Endothelial cell of umbilical vein (primary cell): ENCODE results near the gene SMIM8. TPM values are rescaled to one million over a fixed set of nuclear protein-coding genes. Genes with fewer than 3 reads are reported as not detected.

Experiments
- BruUV-seq: library from RNA; stranded (reverse); fragments of 400-500 nt; replicated peaks from 2 replicates; lab custom pipeline; 2021; lab: Mats Ljungman, UMichigan
- CTCF ChIA-PET: fragments of 300-600, 350-600 bp; sonication (Branson Sonifier 250); formaldehyde crosslinking; loops from one replicate; lab custom pipeline; 2021; ENCODE audit warnings: antibody characterized with exemption, inconsistent platforms; lab: Charles Lee
- POLR2A ChIA-PET: fragments of 300-600, 350-600 bp; sonication (Branson Sonifier 250); formaldehyde crosslinking; loops from one replicate; lab custom pipeline; 2021; ENCODE audit warnings: antibody characterized with exemption, inconsistent platforms; lab: Charles Lee
- DNase-seq: peaks from one replicate; pipeline ENCODE4 v3.0.0-alpha.2; 2011; ENCODE audit warnings: low read depth, low spot score
- FAIRE-seq: peaks from 2 replicates; lab custom pipeline; 2011; peaks lifted over from hg19 to GRCh38; lab: Jason Lieb, UNC
- H2AFZ ChIP-seq: 2 replicates; pipeline ENCODE4 v1.6.0; 2012; ENCODE audit warnings: low read depth, low read length, control low read depth, inconsistent platforms
- H3K27ac ChIP-seq: 2 replicates; pipeline ENCODE4 v1.5.1; 2011; ENCODE audit warnings: low read depth, mild to moderate bottlenecking, control low read depth, low read length, moderate library complexity; ENCODE audit not compliant: insufficient read depth
- H3K27me3 ChIP-seq, 2 experiments: 2 replicates each; pipeline versions ENCODE4 v1.6.0 to v1.6.1; 2011; ENCODE audit warnings: low read length in 2 of 2, mixed read lengths in 1 of 2; ENCODE audit not compliant: control insufficient read depth in 2 of 2, insufficient read depth in 2 of 2
- H3K36me3 ChIP-seq, 2 experiments: 2 replicates in 1 of 2; 3 replicates in 1 of 2; pipeline ENCODE4 v1.5.1; 2011; ENCODE audit warnings: low read length in 2 of 2, mild to moderate bottlenecking in 1 of 2, moderate library complexity in 1 of 2; ENCODE audit not compliant: control insufficient read depth in 2 of 2, insufficient read depth in 2 of 2; ENCODE audit errors: extremely low read depth in 1 of 2
- H3K4me1 ChIP-seq: 3 replicates; pipeline ENCODE4 v1.5.1; 2011; ENCODE audit warnings: mild to moderate bottlenecking, low read length; ENCODE audit not compliant: control insufficient read depth, insufficient read depth; ENCODE audit errors: extremely low read depth
- H3K4me2 ChIP-seq: 2 replicates; pipeline ENCODE4 v1.6.1; 2011; ENCODE audit warnings: low read length, control low read depth, mixed read lengths; ENCODE audit not compliant: insufficient read depth
- H3K4me3 ChIP-seq, 3 experiments: fragments of 200-600 bp in 1 of 3; sonication (generic), shearing (Covaris generic) in 1 of 3; replicated peaks in 1 of 3; 2 replicates each; pipeline ENCODE4 v1.5.1; 2011 to 2016; ENCODE audit warnings: control low read depth in 3 of 3, low read length in 3 of 3, mild to moderate bottlenecking in 2 of 3, inconsistent platforms in 1 of 3, low read depth in 1 of 3, moderate library complexity in 1 of 3; ENCODE audit not compliant: insufficient read depth in 1 of 3
- H3K79me2 ChIP-seq: 2 replicates; pipeline ENCODE4 v1.6.0; 2012; ENCODE audit warnings: low read length, inconsistent platforms; ENCODE audit not compliant: control insufficient read depth, insufficient read depth
- H3K9ac ChIP-seq: replicated peaks from 2 replicates; pipeline ENCODE3; 2011; ENCODE audit warnings: low read length, control low read depth; ENCODE audit not compliant: insufficient read depth; ENCODE audit errors: extremely low read depth
- H3K9me1 ChIP-seq: replicated peaks from 3 replicates; pipeline ENCODE4 v1.6.0; 2011; ENCODE audit warnings: mild to moderate bottlenecking, low read length; ENCODE audit not compliant: control insufficient read depth, insufficient read depth; ENCODE audit errors: extremely low read depth
- H3K9me3 ChIP-seq: replicated peaks from 2 replicates; pipeline ENCODE4 v1.5.1; 2012; ENCODE audit warnings: low read length, inconsistent platforms; ENCODE audit not compliant: control insufficient read depth, insufficient read depth
- H4K20me1 ChIP-seq: replicated peaks from 2 replicates; pipeline ENCODE3; 2011; ENCODE audit warnings: mild to moderate bottlenecking, low read length; ENCODE audit not compliant: control insufficient read depth, insufficient read depth; ENCODE audit errors: extremely low read depth
- EZH2 ChIP-seq: IDR thresholded peaks from 2 replicates; pipeline ENCODE4 v1.6.1; 2012; ENCODE audit warnings: borderline replicate concordance, low read depth, mild to moderate bottlenecking, moderate library complexity, low read length, inconsistent platforms; ENCODE audit not compliant: severe bottlenecking
- FOS ChIP-seq: IDR thresholded peaks from 2 replicates; pipeline ENCODE4 v1.6.1; 2011; ENCODE audit warnings: mild to moderate bottlenecking, low read length, moderate library complexity, borderline replicate concordance; ENCODE audit not compliant: insufficient read depth
- GATA2 ChIP-seq: IDR thresholded peaks from 2 replicates; pipeline ENCODE4 v1.7.0; 2011; ENCODE audit warnings: low read depth, mild to moderate bottlenecking, moderate library complexity, mixed read lengths, low read length; ENCODE audit not compliant: insufficient read length, insufficient read depth
- JUN ChIP-seq: IDR thresholded peaks from 2 replicates; pipeline ENCODE4 v1.6.1; 2011; ENCODE audit warnings: borderline replicate concordance, low read depth; ENCODE audit not compliant: insufficient read length, insufficient read depth
- MYC ChIP-seq: IDR thresholded peaks from one replicate; pipeline ENCODE4 v1.6.1; 2011; ENCODE audit warnings: mild to moderate bottlenecking, low read depth, low read length
- POLR2A ChIP-seq: IDR thresholded peaks from 2 replicates; pipeline ENCODE4 v1.6.1; 2012; ENCODE audit warnings: low read depth, mild to moderate bottlenecking, control low read depth, low read length
- POLR2AphosphoS5 ChIP-seq: IDR thresholded peaks from 2 replicates; pipeline ENCODE4 v1.6.1; 2012; ENCODE audit warnings: low read depth, mild to moderate bottlenecking, control low read depth, low read length, moderate library complexity; ENCODE audit not compliant: insufficient read depth
- dilution Hi-C: fragments of 300-500 bp; cut with MboI; formaldehyde crosslinking; loops from one replicate; pipeline ENCODE4 v1.15.0; 2019; ENCODE audit warnings: low sequenced_read_pairs; ENCODE audit not compliant: extremely low pct_ligation_motif_present
- intact Hi-C: fragments of 100-400 bp; cut with micrococcal nuclease; formaldehyde crosslinking; loops from one replicate; pipeline ENCODE4 v1.10.0; 2022
- polyA plus RNA-seq, 4 experiments: library from polyadenylated mRNA; depleted of rRNA in 3 of 4; stranded (reverse) in 3 of 4; unstranded in 1 of 4; fragments of >200 nt; gene quantifications; 2 replicates each; pipeline versions ENCODE4 v1.2.1 to v1.2.3, GENCODE V29; 2011 to 2012; ENCODE audit warnings: missing spikeins in 1 of 4
- total RNA-seq: library from RNA; stranded (reverse); gene quantifications from 2 replicates; pipeline ENCODE4 v1.2.3, GENCODE V29; 2021
- TF ChIP-seq, protein P1 (sequence below): IDR thresholded peaks from 2 replicates; pipeline ENCODE4 v1.6.1; 2011; ENCODE audit not compliant: insufficient read depth, insufficient read length
- TF ChIP-seq, protein P2 (sequence below), 2 donors: IDR thresholded peaks; 1 replicate in 1 of 2; 2 replicates in 1 of 2; pipeline ENCODE4 v1.5.1; 2011; ENCODE audit warnings: low read length in 2 of 2, mild to moderate bottlenecking in 2 of 2, moderate library complexity in 2 of 2, control low read depth in 1 of 2, inconsistent platforms in 1 of 2, low read depth in 1 of 2; ENCODE audit not compliant: insufficient read depth in 1 of 2; ENCODE audit errors: extremely low read depth in 1 of 2

Gene SMIM8
- total and polyA plus RNA-seq, 2 donors (not counting 3 experiments of a cell fraction or from before 2014, with no cell fraction given) = 2.0 to 8.4 TPM

DNA sequence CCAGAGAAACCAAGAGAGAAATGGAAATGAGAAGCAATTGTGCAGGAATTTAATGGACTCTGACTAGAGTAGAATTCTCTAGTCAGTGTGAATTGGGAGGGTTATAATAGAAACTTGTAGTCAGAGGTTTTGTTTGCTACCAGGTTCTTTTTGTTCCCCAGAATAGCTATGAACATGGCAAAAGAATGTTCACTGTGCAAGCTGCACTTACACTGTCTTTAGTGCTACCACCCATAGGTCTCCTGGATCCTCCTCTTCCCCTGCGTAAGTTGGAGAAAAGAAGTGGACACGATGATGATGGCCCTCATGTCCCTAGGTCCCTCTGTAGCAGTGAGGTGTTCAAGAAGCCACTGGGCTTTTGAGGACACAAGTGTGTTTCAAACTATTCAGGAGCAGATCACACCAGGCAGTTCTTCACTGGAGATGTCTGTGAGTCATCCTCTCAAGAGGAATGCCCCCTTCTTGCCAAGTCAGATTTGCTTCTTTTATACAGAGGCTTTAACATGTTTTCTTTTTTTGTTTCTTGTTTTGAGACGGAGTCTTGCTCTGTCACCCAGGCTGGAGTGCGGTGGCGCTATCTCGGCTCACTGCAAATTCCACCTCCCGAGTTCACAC lies 47.6 kb upstream of the SMIM8 start:
- Histone ChIP-seq H3K4me3 (no peak overlapping the region), H3K27me3 (peaks cover 0 to 4% of the 10 kb centered on the region in 2 experiments), H3K9ac (no peak overlapping the region), H3K9me1 (no peaks in the 10 kb centered on the region), H3K4me2 (no peak overlapping the region), H4K20me1 (no peaks in the 10 kb centered on the region), H2AFZ (no peak overlapping the region), H3K79me2 (no peaks in the 10 kb centered on the region), H3K27ac (no peak overlapping the region), H3K4me1 (no peaks in the 10 kb centered on the region), H3K36me3 (no peaks in the 10 kb centered on the region), H3K9me3 (no peaks in the 10 kb centered on the region)
- dilution Hi-C loops = no loop called here
- intact Hi-C loops = no loop called here
- no peak for FAIRE-seq
- TF ChIP-seq, protein P1, sequence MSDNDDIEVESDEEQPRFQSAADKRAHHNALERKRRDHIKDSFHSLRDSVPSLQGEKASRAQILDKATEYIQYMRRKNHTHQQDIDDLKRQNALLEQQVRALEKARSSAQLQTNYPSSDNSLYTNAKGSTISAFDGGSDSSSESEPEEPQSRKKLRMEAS = no peak
- TF ChIP-seq, protein P2, sequence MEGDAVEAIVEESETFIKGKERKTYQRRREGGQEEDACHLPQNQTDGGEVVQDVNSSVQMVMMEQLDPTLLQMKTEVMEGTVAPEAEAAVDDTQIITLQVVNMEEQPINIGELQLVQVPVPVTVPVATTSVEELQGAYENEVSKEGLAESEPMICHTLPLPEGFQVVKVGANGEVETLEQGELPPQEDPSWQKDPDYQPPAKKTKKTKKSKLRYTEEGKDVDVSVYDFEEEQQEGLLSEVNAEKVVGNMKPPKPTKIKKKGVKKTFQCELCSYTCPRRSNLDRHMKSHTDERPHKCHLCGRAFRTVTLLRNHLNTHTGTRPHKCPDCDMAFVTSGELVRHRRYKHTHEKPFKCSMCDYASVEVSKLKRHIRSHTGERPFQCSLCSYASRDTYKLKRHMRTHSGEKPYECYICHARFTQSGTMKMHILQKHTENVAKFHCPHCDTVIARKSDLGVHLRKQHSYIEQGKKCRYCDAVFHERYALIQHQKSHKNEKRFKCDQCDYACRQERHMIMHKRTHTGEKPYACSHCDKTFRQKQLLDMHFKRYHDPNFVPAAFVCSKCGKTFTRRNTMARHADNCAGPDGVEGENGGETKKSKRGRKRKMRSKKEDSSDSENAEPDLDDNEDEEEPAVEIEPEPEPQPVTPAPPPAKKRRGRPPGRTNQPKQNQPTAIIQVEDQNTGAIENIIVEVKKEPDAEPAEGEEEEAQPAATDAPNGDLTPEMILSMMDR (IDR thresholded peaks at IDR 0.05; ENCODE audit: extremely low read depth in 1 of 2, insufficient read depth in 1 of 2, low read depth in 1 of 2, low read length in 2 of 2) = no peak
- TF ChIP-seq MYC = no peak
- TF ChIP-seq GATA2 = no peak
- TF ChIP-seq POLR2AphosphoS5 = no peak
- no peak for TF ChIP-seq POLR2A
- no peak for TF ChIP-seq EZH2
- no peak for TF ChIP-seq JUN
- no peak for TF ChIP-seq FOS
- DNase-seq = no peak
- CTCF ChIA-PET = interaction anchor here (1.6 kb wide), 1 partner anchor 136 kb away, joined by 6 read pairs; no protein-coding TSS in a partner anchor
- POLR2A ChIA-PET = no interaction called here
- no TSS peak for BruUV-seq
